ENCODE data around the gene STK35. TPM values are rescaled to one million over a fixed set of nuclear protein-coding genes. Genes with fewer than 3 reads are reported as not detected.

Gene STK35
- total RNA-seq, 1 donor from 2014 or later: 31.0 TPM

DNA sequence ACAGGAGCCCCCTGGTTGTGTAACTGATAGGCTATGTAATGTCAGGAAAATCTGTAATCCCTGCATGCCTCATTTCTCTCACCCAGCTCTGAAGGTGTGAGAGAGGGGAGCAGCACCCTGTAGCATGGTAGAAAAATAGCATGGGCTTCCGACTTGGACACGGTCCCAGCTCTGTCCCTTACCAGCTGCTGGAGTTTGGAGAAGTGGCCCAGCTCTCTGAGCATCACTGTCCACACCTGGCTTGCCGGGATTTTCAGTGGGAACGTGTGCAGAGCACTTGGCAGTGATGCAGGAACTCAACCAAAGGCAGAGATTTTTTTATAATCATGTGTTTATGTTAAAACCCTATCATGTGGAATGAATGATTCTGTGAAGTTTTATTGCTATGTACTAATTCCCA, 34.6 kb downstream of the STK35 start:
- Mint-ChIP-seq H3K4me3 (no peak overlapping the region), H3K27me3 (ENCODE audit: low read depth) (no peaks in the 10 kb centered on the region), H3K4me1 (peaks cover 20% of the 10 kb centered on the region), H3K27ac (no peak overlapping the region), H3K36me3 (no peaks in the 10 kb centered on the region), H3K9me3 (no peaks in the 10 kb centered on the region)
- DNase-seq (ENCODE audit: low spot score in 2 of 2, unreplicated experiment in 2 of 2): no peak
- no peak for TF ChIP-seq CTCF (IDR thresholded peaks at IDR 0.05; ENCODE audit: unreplicated experiment)

DNA sequence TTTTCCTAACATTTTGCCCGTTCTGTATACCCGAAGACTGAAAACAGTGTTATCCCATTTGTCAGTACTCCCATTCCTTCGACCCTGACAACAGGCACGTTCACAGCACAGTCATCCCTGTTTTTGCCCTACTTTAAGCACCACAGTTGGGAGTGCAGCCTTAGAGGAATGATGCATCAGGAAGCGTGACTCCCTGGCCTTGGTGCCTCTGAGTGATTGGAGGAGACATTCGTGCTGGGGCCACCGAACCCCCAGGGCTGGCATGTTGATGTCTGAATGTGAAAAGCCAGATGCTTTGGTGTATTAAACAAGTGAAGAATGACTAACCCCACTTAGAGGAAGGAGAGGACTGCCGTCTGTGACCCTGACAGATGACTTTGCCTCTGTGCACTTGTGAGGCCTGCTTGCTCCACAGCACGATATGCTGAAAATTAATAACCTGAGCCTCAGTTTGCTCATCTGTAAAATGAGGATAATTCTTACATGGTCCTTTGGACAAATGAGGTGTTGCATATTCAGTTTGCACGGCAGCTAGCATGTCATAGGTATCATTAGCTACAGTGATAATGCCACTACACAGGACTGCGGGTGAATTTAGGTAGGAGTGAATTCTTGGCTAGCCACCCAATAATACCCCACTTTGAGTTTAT, 36.0 kb downstream of the STK35 start:
- Mint-ChIP-seq H3K9me3 (no peaks in the 10 kb centered on the region), H3K4me1 (peaks cover 11% of the 10 kb centered on the region), H3K27ac (no peak overlapping the region), H3K4me3 (no peak overlapping the region), H3K27me3 (ENCODE audit: low read depth) (no peaks in the 10 kb centered on the region), H3K36me3 (no peaks in the 10 kb centered on the region)
- no peak for TF ChIP-seq CTCF (IDR thresholded peaks at IDR 0.05; ENCODE audit: unreplicated experiment)
- DNase-seq (ENCODE audit: low spot score in 2 of 2, unreplicated experiment in 2 of 2): no peak

DNA sequence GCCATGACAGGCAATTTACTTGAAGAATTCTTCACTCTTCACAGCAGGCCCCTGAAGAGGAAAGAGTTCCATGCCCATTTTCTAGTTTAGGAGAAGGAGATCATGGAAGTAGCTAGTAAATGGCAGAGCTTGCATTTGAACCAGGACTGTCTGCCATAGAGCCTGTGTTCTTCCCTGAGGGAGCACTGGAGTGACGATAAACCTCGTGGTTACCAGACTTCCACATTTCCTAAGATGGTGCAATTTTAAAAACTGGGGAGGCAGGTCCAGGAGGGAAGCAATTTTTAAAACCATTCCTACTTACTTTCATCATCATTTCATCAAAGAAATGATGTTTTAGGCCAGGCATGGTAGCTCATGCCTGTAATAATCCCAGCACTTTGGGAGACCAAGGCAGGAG, 36.8 kb downstream of the STK35 start:
- H3K9me3 Mint-ChIP-seq: no peaks in the 10 kb centered on the region
- TF ChIP-seq CTCF (IDR thresholded peaks at IDR 0.05; ENCODE audit: unreplicated experiment): no peak
- peaks cover 5% of the 10 kb centered on the region for H3K4me1 Mint-ChIP-seq
- H3K36me3 Mint-ChIP-seq: no peaks in the 10 kb centered on the region
- DNase-seq (ENCODE audit: low spot score in 2 of 2, unreplicated experiment in 2 of 2): no peak
- no peak overlapping the region for H3K27ac Mint-ChIP-seq
- no peak overlapping the region for H3K4me3 Mint-ChIP-seq
- no peaks in the 10 kb centered on the region for H3K27me3 Mint-ChIP-seq (ENCODE audit: low read depth)

GRCh38 chr20:2139250-2139649, 37.6 kb downstream of the STK35 start:
- H3K27me3 Mint-ChIP-seq (ENCODE audit: low read depth): no peaks in the 10 kb centered on the region
- no peak overlapping the region for H3K4me3 Mint-ChIP-seq
- DNase-seq (ENCODE audit: low spot score in 2 of 2, unreplicated experiment in 2 of 2): no peak
- no peak for TF ChIP-seq CTCF (IDR thresholded peaks at IDR 0.05; ENCODE audit: unreplicated experiment)
- H3K4me1 Mint-ChIP-seq: peaks cover 5% of the 10 kb centered on the region
- no peaks in the 10 kb centered on the region for H3K9me3 Mint-ChIP-seq
- no peak overlapping the region for H3K27ac Mint-ChIP-seq
- H3K36me3 Mint-ChIP-seq: peaks cover 5% of the 10 kb centered on the region

DNA sequence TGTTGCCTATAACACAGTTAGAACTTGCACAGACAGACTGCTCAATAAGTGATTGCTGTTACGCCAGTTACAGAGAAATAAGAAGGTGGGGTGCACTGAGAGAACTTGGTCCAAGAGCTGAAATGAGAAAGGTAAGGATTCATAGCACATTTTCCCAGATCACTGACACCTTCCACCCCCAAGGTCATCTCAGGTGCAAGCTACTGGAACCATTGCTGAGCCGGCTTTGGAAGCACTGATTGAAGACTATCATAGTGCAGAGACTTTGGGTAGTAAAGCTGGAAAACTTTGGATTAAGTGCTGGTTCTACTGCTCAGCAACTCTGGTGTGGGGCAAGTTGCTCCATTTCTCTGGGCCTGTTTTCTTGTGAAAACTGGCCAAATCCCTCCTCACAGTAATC, 38.1 kb downstream of the STK35 start:
- DNase-seq (ENCODE audit: low spot score in 2 of 2, unreplicated experiment in 2 of 2): no peak
- Mint-ChIP-seq H3K9me3 (no peaks in the 10 kb centered on the region), H3K27me3 (ENCODE audit: low read depth) (no peaks in the 10 kb centered on the region), H3K36me3 (peaks cover 5% of the 10 kb centered on the region), H3K4me3 (no peak overlapping the region), H3K4me1 (peaks cover 5% of the 10 kb centered on the region), H3K27ac (no peak overlapping the region)
- TF ChIP-seq CTCF (IDR thresholded peaks at IDR 0.05; ENCODE audit: unreplicated experiment): no peak

DNA sequence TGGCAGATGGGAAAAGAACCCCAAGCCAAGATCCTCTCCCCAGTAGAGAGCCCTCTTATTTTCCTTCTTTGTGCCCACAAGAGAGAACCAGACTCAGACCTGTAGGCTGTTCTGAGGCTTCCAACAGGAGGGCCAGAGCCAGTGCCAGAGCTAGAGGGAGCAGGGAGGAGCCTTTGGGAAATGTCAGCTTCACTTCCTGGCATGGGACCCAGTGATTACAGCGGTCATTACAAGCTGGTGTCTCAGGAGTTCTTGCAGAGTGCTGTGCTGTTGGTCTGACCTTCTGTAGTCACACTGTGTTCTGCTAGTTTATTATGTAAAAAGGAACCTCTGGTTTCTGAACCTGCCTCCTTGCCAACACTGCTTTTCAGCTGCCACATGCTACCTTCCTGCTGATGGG, 38.9 kb downstream of the STK35 start:
- no peak overlapping the region for H3K27ac Mint-ChIP-seq
- DNase-seq (ENCODE audit: low spot score in 2 of 2, unreplicated experiment in 2 of 2): no peak
- no peaks in the 10 kb centered on the region for H3K27me3 Mint-ChIP-seq (ENCODE audit: low read depth)
- peaks cover 3% of the 10 kb centered on the region for H3K4me1 Mint-ChIP-seq
- H3K4me3 Mint-ChIP-seq: no peak overlapping the region
- no peaks in the 10 kb centered on the region for H3K9me3 Mint-ChIP-seq
- peaks cover 5% of the 10 kb centered on the region for H3K36me3 Mint-ChIP-seq
- no peak for TF ChIP-seq CTCF (IDR thresholded peaks at IDR 0.05; ENCODE audit: unreplicated experiment)

Data from mesothelial cell of epicardium (in vitro differentiated cells).